COLO668 (cell line): ENCODE results near the gene ENOX1.
"Not testable (repeated sequence)": the region's sequence is repeated elsewhere in the genome, so short reads cannot be mapped to it uniquely, and the experiment has no call there.

Source experiments
- DNase-seq: peaks from one replicate; lab custom pipeline; 2025; ENCODE audit not compliant: unreplicated experiment; lab: John Stamatoyannopoulos, UW

ENOX1 gene

GRCh38 chr13:43363156-43363953, 423.4 kb downstream of the ENOX1 start:
- peak; percentile 43 for DNase-seq

GRCh38 chr13:43362556-43362955, 424.2 kb downstream of the ENOX1 start:
- DNase-seq, result no peak

DNA sequence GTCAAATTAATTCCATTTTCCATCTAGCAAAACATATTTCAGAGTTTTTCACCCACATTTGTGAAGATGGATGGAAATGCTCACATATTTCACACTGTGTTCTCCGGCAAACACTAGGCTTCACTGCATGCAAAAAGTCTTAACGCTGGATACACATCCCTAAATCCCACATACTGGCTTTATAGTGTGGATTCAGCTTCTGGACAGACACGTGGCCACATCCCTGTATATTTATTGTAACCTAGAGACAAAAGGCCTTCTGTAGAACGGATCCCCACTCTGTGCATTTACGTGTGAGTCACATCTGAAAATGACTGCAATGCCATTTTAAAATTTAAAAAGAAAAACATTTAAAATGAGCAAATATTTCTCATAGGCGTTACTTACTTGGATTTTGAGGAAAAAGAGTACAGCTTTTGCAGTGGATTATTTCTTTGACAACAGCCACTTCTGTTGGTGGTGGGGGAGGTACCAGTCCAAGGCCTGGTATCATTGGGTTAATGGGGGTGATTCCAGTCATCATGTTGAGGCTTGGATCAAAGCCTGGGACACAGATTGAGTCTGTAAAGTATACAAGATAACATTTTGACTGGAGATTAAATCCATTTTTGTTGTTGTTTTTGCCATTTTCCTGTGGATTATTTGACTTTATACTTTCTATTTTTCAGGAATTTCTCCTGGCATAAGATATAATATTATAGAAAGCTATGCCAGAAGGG, 425.7 kb downstream of the ENOX1 start:
- DNase-seq, result no peak

- DNase-seq, result no peak
Observed at GRCh38 chr13:43360171-43360570, 426.6 kb downstream of the ENOX1 start.

DNA sequence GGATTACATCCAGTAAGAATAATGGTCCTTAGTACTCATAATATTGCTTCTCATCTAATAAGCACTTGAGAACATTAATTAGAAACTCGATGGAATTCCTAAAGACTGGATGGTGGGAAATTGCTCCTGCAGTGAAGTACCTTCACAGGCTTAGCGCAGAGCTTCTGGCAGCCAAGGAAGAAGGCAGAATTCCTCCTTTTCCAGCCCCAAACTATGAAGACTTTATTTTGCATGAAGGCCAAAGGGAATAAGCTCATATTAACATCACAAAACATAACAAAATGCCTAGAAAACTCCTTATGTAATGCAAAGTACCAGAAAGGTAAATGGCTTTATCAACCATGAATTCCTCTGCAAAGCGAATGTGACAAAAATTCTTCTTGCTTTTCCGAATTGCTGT, 427.2 kb downstream of the ENOX1 start:
- DNase-seq, result no peak

- DNase-seq, result no peak
Observed at GRCh38 chr13:43357564-43357963, 429.2 kb downstream of the ENOX1 start.

DNA sequence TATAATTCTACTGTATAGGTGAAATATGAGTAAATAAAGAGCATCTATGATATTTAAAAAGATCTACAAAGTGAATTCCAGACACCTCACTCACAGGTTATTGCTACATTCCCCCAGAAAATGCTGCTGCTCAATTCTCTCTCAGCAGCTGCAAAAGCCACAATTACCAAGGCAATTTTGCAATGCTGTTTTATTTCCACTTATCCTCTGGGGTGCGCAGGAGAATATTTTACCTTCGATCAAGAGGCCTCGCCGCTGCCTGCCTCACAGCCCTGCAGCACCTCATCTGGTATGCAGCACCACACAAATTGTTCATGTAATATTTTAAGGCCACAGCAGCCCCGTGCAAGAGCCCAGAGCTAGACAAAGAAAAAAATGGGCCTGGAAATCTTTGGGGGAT, 430.2 kb downstream of the ENOX1 start:
- no peak for DNase-seq

DNA sequence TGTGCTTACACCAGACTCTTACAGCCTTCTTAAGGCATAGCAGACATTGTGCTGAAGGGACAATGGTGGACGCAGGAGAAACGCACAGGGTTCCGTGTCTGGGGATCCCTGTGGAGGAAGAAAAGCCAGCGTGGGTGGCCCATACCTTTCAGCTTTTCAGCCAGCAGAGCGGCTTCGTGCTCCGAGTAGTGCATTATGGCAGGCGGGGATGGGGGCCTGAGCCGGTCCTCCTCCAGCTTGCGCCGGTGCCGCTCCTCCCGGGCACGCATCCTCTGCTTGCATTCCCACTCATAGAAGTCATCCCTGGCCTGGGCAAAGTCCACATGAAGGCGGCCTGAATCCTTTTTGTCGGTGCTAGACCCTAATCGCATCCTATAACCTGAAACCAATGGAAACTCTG, 431.0 kb downstream of the ENOX1 start:
- no peak for DNase-seq

DNA sequence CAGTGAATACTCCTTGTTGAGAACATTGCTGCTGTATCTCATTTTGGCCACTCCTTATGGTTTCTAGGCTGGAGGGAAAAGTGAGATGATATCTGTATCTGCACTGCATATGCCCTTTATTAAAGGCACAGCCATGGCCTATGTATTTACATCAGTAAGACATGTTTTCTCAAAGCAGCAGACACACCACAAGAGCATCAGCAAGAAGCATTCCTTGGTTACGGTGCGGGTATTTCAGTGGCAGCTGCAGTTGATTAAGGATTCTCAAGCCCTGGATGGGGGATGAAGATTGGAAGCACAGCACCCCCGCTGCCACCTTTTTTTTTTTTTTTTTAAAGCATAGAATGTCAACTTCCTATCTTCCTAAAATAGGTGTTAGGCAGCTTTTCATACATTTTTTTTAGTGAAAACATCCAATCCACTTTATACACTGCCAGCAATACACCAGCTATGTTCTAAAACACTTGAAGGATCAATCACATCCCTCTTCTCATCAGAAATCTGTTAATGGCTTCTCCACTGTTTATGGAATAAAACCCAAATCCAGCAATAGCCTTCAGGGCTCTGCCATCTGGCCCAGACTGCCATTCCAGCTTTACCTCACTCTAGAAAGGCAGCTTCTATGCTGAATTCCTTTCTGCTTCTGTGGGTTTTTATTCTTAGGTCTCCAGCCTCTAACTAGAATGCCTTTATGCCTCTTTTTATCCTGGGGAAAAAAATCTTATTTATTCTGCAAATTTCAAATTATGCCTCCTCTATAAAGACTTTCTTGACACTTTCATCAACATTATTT, 432.4 kb downstream of the ENOX1 start:
- no peak for DNase-seq

DNA sequence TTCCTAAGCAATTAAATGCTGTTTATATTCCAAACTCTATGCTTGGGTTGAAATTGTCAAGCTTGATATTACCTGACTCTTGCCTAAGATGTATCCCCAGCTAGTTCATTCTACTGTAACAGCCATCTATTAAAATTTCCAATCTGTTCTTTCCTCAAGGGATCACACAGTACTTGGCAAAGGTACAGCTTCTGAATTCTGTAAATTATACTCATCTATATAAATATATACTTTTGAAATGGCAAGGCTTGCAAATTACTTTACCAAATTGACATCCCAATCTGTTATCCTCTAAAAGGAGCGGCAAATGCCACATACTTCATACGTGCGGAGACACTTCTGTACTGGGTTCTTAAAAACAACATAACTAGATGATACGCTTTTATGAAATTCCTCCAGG, 433.1 kb downstream of the ENOX1 start:
- no peak for DNase-seq

DNA sequence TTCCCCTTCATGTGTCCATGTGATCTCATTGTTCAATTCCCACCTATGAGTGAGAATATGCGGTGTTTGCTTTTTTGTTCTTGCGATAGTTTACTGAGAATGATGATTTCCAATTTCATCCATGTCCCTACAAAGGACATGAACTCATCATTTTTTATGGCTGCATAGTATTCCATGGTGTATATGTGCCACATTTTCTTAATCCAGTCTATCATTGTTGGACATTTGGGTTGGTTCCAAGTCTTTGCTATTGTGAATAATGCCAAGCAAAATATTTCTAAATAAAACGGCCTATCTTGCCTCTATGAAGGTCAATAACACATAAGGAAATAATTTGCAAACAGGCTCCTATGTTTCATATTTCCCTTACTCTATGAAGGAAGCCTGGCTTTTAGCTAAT, 435.2 kb downstream of the ENOX1 start:
- not testable (repeated sequence) for DNase-seq

GRCh38 chr13:43348397-43348796, 438.4 kb downstream of the ENOX1 start:
- no peak for DNase-seq

GRCh38 chr13:43347877-43348276, 438.9 kb downstream of the ENOX1 start:
- DNase-seq, result no peak

- DNase-seq, result no peak
Observed at GRCh38 chr13:43346427-43346826, 440.3 kb downstream of the ENOX1 start.

- DNase-seq, result no peak
Observed at GRCh38 chr13:43343645-43344044, 443.1 kb downstream of the ENOX1 start.

DNA sequence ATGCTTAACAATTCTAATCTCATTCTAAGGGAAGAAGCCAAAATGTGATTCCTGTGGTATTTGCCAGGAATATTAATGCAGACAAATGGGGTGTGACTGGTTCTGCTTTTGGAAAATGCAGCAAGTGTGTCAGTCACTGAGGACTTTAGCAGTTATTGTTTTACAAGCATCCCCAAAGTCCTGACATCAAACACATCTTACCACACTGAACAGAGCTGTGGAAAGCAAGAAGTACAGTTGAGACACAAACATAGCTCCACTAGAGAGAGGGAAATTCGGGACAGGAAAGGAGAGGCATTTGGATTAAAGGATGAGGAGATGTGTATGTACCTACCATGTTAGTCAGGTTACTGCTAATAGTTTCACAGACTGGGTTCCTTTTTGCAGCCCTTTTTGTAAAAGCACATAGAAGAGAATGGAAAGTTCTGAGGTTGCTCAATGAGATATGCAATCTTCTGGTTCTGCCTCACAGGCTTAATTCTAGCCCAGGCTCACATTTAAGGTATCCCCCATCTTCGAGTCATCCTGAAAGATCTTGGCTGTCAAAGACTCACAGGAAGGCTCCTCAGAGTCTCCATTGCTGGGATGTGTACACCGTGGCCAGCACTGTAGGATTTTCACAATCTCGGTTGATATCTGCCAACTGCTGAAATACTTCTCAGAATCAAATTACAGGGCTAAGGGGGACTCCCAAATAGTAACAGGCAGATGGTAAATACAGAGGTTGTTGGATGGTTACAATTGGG, 446.8 kb downstream of the ENOX1 start:
- no peak for DNase-seq

DNA sequence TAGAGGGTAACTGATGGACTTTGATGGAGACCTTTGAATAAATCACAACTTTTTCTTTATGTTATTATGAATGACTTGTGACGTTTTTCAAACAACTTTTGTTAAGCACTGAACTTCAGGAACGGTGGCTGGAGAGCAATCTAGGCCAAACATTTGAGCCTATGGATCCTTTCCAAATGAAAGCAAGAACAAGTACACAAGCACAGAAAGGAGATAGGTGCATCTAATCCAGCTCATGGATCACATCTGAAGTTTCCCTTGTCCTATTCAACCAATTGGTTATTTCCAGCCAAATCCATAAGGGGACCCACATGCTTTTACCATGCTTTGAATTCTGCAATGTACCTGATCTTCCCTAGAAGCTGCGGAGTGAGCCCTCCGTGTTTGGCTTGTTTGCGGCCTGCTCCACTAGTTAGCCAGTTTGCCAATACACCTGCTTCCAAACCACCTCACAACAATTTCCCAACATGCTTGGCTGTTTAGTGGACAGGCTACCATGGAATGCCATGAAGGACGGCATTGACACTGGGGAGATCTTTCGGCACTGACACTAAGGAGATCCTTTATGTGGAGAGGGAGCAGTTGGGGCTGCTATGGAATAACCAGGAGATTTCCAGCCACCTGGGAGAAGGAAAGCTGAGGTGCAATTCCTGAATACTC, 447.5 kb downstream of the ENOX1 start:
- DNase-seq, result no peak

- DNase-seq, result no peak
Observed at GRCh38 chr13:43335764-43336163, 451.0 kb downstream of the ENOX1 start.

GRCh38 chr13:43333176-43333575, 453.6 kb downstream of the ENOX1 start:
- no peak for DNase-seq

- DNase-seq, result no peak
Observed at GRCh38 chr13:43331672-43332071, 455.1 kb downstream of the ENOX1 start.

DNA sequence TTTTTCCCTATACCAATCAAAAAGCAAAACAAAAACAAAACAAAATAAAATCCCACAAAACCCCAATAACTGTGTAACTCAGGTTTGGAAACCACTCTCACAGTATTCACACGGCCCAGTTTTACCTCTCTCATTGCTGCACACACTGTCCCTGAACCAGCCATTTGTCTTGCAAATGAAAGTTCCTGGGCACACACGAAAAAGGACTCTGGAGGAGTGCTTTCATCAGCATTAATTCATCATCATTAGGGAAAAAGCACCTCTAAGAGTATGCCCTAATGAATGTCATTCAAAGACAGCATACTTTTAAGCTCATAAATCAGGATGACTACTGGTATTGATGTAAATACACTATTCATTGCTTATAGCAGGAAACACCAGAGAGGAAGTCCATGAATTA, 457.1 kb downstream of the ENOX1 start:
- DNase-seq, result no peak
